Activated CD4-positive, alpha-beta T cell treated with anti-CD3 and anti-CD28 coated beads, Interleukin-2, amount 10 ng/mL, durations not matched to agents 7 days and 5 days (primary cell): ENCODE measurements around the gene REXO1. TPM values are rescaled to one million over a fixed set of nuclear protein-coding genes. Genes with fewer than 3 reads are reported as not detected.

Source experiments
- microRNA-seq: library from miRNA; unstranded; fragments of <30 nt; microRNA quantifications from one replicate; pipeline ENCODE4 v1.2.0, GENCODE V29; 2021; ENCODE audit warnings: borderline microRNAs expressed, borderline replicate concordance
- total RNA-seq, 2 experiments: library from RNA; stranded (reverse); gene quantifications; one replicate each; pipeline ENCODE4 v1.2.3, GENCODE V29; 2021

REXO1 gene
- total RNA-seq, 2 experiments from 2014 or later, result 44.2 to 54.7 TPM

Small RNA genes within 50 kb of the gene (microRNA-seq; reads per million reads assigned to microRNA genes)
- 1.1 reads per million for gene MIR1909

Other genes starting within 250 kb of the REXO1 start
- gene UQCR11, start 243.0 kb downstream of the REXO1 start, total RNA-seq, result 100 to 1,000 TPM; 144 to 184 TPM
- gene TCF3, start 195.9 kb downstream of the REXO1 start, total RNA-seq, result 10 to 100 TPM; 84.5 to 85.9 TPM
- gene ONECUT3, start 95.0 kb downstream of the REXO1 start, total RNA-seq, result not detected
- 10 to 100 TPM; 22.2 to 28.8 TPM for gene ATP8B3, start 36.2 kb downstream of the REXO1 start, total RNA-seq
- 10 to 100 TPM; 24.0 to 25.5 TPM for gene KLF16, start 15.1 kb upstream of the REXO1 start, total RNA-seq
- 100 to 1,000 TPM; 180 TPM for gene ABHD17A, start 37.0 kb upstream of the REXO1 start, total RNA-seq
- 10 to 100 TPM; 10.6 to 13.3 TPM for gene ADAT3, start 56.9 kb upstream of the REXO1 start, total RNA-seq
- 10 to 100 TPM; 27.5 to 37.9 TPM for gene SCAMP4, start 56.9 kb upstream of the REXO1 start, total RNA-seq
- 100 to 1,000 TPM; 112 to 119 TPM for gene CSNK1G2, start 92.7 kb upstream of the REXO1 start, total RNA-seq
- 10 to 100 TPM; 61.3 to 66.3 TPM for gene BTBD2, start 167.2 kb upstream of the REXO1 start, total RNA-seq
- gene MKNK2, start 202.8 kb upstream of the REXO1 start, total RNA-seq, result 100 to 1,000 TPM; 198 to 228 TPM
- gene MOB3A, start 247.8 kb upstream of the REXO1 start, total RNA-seq, result 100 to 1,000 TPM; 217 to 239 TPM
- 1 to 10 TPM; 7.5 to 9.9 TPM for gene IZUMO4, start 248.4 kb upstream of the REXO1 start, total RNA-seq